PC-9 (cell line): ENCODE results near the gene NR2C2. TPM values are rescaled to one million over a fixed set of nuclear protein-coding genes. Genes with fewer than 3 reads are reported as not detected.

Source experiments
- BruUV-seq: library from RNA; stranded (reverse); fragments of 400-500 nt; replicated peaks from 2 replicates; lab custom pipeline; 2021; lab: Mats Ljungman, UMichigan
- CTCF ChIA-PET: fragments of 300-600 bp; sonication (Branson Sonifier 250); formaldehyde crosslinking; loops from one replicate; lab custom pipeline; 2022; ENCODE audit warnings: antibody characterized with exemption; lab: Charles Lee
- POLR2A ChIA-PET: fragments of 300-600 bp; sonication (Branson Sonifier 250); formaldehyde crosslinking; loops from one replicate; lab custom pipeline; 2022; ENCODE audit warnings: antibody characterized with exemption; ENCODE audit not compliant: unreplicated experiment; lab: Charles Lee
- DNase-seq, 2 experiments: peaks; one replicate each; pipeline versions ENCODE4 v3.0.0 to v3.0.0-alpha.2; 2015 to 2022; ENCODE audit warnings: mixed read lengths in 1 of 2
- H2AFZ ChIP-seq: fragments of 200-600 bp; sonication (generic); 2 replicates; pipeline ENCODE4 v1.8.1; 2017; ENCODE audit warnings: antibody characterized with exemption
- H3F3A ChIP-seq: fragments of 200-600 bp; sonication (generic); 2 replicates; pipeline ENCODE4 v1.8.1; 2017; ENCODE audit warnings: antibody characterized with exemption, mild to moderate bottlenecking, low read depth; ENCODE audit not compliant: insufficient read depth
- H3K27ac ChIP-seq: fragments of 200-600 bp; sonication (generic); 2 replicates; pipeline ENCODE4 v1.6.1; 2016; ENCODE audit warnings: mixed run types
- H3K27me3 ChIP-seq: fragments of 200-600 bp; sonication (generic); 2 replicates; pipeline ENCODE4 v1.6.1; 2016; ENCODE audit warnings: low read depth, mixed run types; ENCODE audit not compliant: insufficient read depth
- H3K36me3 ChIP-seq: fragments of 200-600 bp; sonication (generic); 2 replicates; pipeline ENCODE4 v1.6.1; 2016; ENCODE audit warnings: low read depth, mixed run types
- H3K4me1 ChIP-seq: fragments of 200-600 bp; sonication (generic); replicated peaks from 2 replicates; pipeline ENCODE4 v1.6.1; 2016; ENCODE audit warnings: mixed run types; ENCODE audit not compliant: insufficient read depth
- H3K4me2 ChIP-seq: fragments of 200-600 bp; sonication (generic); 2 replicates; pipeline ENCODE4 v1.6.1; 2017; ENCODE audit warnings: mixed run types
- H3K4me3 ChIP-seq: fragments of 200-600 bp; sonication (generic); 2 replicates; pipeline ENCODE4 v1.6.1; 2016; ENCODE audit warnings: mixed run types
- H3K79me2 ChIP-seq: fragments of 200-600 bp; sonication (generic); 2 replicates; pipeline ENCODE4 v1.6.1; 2017; ENCODE audit warnings: low read depth, mixed run types
- H3K9me2 ChIP-seq: fragments of 200-600 bp; sonication (generic); 2 replicates; pipeline ENCODE4 v1.8.1; 2017; ENCODE audit warnings: mild to moderate bottlenecking; ENCODE audit not compliant: insufficient read depth
- H3K9me3 ChIP-seq: fragments of 200-600 bp; sonication (generic); 2 replicates; pipeline ENCODE4 v1.8.1; 2016; ENCODE audit warnings: low read depth; ENCODE audit not compliant: insufficient read depth
- H4K20me1 ChIP-seq: fragments of 200-600 bp; sonication (generic); 2 replicates; pipeline ENCODE4 v1.8.1; 2017; ENCODE audit not compliant: insufficient read depth
- CTCF ChIP-seq: fragments of 200-600 bp; sonication (generic); conservative IDR thresholded peaks from 2 replicates; pipeline ENCODE4 v1.6.1; 2017; ENCODE audit warnings: mixed run types, antibody characterized with exemption, mild to moderate bottlenecking, moderate library complexity
- EZH2 ChIP-seq: fragments of 200-600 bp; sonication (generic); IDR thresholded peaks from 2 replicates; pipeline ENCODE4 v1.8.0; 2017; ENCODE audit warnings: antibody characterized with exemption, low read depth
- intact Hi-C: fragments of 100-400 bp; cut with micrococcal nuclease; formaldehyde crosslinking; loops from one replicate; pipeline ENCODE4 v1.10.0; 2022; ENCODE audit not compliant: unreplicated experiment
- total RNA-seq: library from RNA; stranded (reverse); gene quantifications from 2 replicates; pipeline ENCODE4 v1.2.3, GENCODE V29; 2021

Gene NR2C2
- total RNA-seq, 1 experiment from 2014 or later: 44.1 TPM

GRCh38 chr3:15038306-15038705, 90.9 kb downstream of the NR2C2 start:
- peaks cover 29% of the 10 kb centered on the region for H3K36me3 ChIP-seq
- H2AFZ ChIP-seq: no peak overlapping the region
- H4K20me1 ChIP-seq: peaks cover 4% of the 10 kb centered on the region; the same call in 1 of the 2 replicates
- CTCF ChIA-PET: no interaction called here
- H3K9me3 ChIP-seq: no peaks in the 10 kb centered on the region
- no peaks in the 10 kb centered on the region for H3K79me2 ChIP-seq
- POLR2A ChIA-PET: no interaction called here
- H3F3A ChIP-seq: peaks cover 7% of the 10 kb centered on the region; the same call in 1 of the 2 replicates
- no TSS peak for BruUV-seq
- H3K27ac ChIP-seq: no peak overlapping the region
- H3K27me3 ChIP-seq: no peaks in the 10 kb centered on the region
- intact Hi-C loops: no loop called here
- no peaks in the 10 kb centered on the region for H3K4me1 ChIP-seq
- DNase-seq: no peak
- TF ChIP-seq CTCF: no peak
- H3K4me2 ChIP-seq: no peak overlapping the region
- no peak overlapping the region for H3K4me3 ChIP-seq
- H3K9me2 ChIP-seq: no peaks in the 10 kb centered on the region

- H3K79me2 ChIP-seq: no peaks in the 10 kb centered on the region
- intact Hi-C loops: no loop called here
- H3K4me2 ChIP-seq: no peak overlapping the region
- BruUV-seq: no TSS peak
- H3K27ac ChIP-seq: no peak overlapping the region; the same call in 1 of the 2 replicates
- no peak overlapping the region for H2AFZ ChIP-seq
- no peaks in the 10 kb centered on the region for H3K9me2 ChIP-seq
- H3K4me3 ChIP-seq: no peak overlapping the region
- H3K9me3 ChIP-seq: no peaks in the 10 kb centered on the region
- no peaks in the 10 kb centered on the region for H3K27me3 ChIP-seq
- ChIA-PET POLR2A (no interaction called here), CTCF (no interaction called here)
- H3K4me1 ChIP-seq: no peaks in the 10 kb centered on the region
- H3F3A ChIP-seq: peaks cover 7% of the 10 kb centered on the region; the same call in 1 of the 2 replicates
- no peak for TF ChIP-seq EZH2
- no peak for TF ChIP-seq CTCF
- peaks cover 53% of the 10 kb centered on the region for H3K36me3 ChIP-seq
- H4K20me1 ChIP-seq: peaks cover 15% of the 10 kb centered on the region; the same call in 1 of the 2 replicates
- DNase-seq: no peak
Observed at GRCh38 chr3:15040844-15041243, 93.5 kb downstream of the NR2C2 start.

- Histone ChIP-seq H3K27ac (no peak overlapping the region), H2AFZ (no peak overlapping the region), H3K27me3 (no peaks in the 10 kb centered on the region), H3F3A (peaks cover 7% of the 10 kb centered on the region; the same call in 1 of the 2 replicates), H4K20me1 (peaks cover 19% of the 10 kb centered on the region; the same call in 1 of the 2 replicates), H3K36me3 (peaks cover 62% of the 10 kb centered on the region), H3K9me2 (no peaks in the 10 kb centered on the region), H3K9me3 (no peaks in the 10 kb centered on the region), H3K4me3 (no peak overlapping the region), H3K4me2 (no peak overlapping the region), H3K4me1 (no peaks in the 10 kb centered on the region), H3K79me2 (no peaks in the 10 kb centered on the region)
- CTCF ChIA-PET: no interaction called here
- intact Hi-C loops: no loop called here
- no TSS peak for BruUV-seq
- no peak for TF ChIP-seq CTCF
- no peak for TF ChIP-seq EZH2
- DNase-seq: no peak
- POLR2A ChIA-PET: no interaction called here
Observed at GRCh38 chr3:15041950-15042349, 94.6 kb downstream of the NR2C2 start.
